DOHH2 (cell line): Measurements from ENCODE around the gene ZBTB46.

Experiments
- EZH2phosphoT487 ChIP-seq: fragments of 200-600 bp; sonication (generic); IDR thresholded peaks from 2 replicates; pipeline ENCODE4 v1.6.1; 2017; ENCODE audit warnings: borderline replicate concordance, mild to moderate bottlenecking, antibody characterized with exemption, low read length, moderate library complexity, mixed read lengths
- TF ChIP-seq, protein P1 (sequence below): fragments of 200-600 bp; sonication (generic); IDR thresholded peaks from one replicate; pipeline ENCODE4 v1.5.1; 2014; ENCODE audit warnings: antibody characterized with exemption, mild to moderate bottlenecking, low read depth, low read length; ENCODE audit not compliant: poor library complexity, severe bottlenecking

DNA sequence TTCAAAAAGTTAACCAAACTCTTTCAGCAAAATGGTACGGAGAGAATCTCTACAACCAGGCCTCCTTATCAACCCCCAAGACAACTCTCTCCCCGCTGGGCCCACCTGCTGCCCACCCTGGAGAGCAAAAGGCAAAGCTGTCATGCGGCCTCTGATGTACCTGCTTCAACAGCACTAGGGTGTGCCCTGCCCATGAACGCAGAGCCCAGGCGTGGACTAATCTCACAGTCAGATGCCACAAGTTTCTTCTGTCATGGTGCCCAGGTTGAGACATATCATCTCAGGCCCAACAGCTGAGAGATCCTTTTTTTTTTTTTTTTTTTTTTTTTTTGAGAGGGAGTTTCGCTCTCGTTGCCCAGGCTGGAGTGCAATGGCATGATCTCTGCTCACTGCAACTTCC is 65.2 kb downstream of the ZBTB46 start:
- TF ChIP-seq, protein P1, sequence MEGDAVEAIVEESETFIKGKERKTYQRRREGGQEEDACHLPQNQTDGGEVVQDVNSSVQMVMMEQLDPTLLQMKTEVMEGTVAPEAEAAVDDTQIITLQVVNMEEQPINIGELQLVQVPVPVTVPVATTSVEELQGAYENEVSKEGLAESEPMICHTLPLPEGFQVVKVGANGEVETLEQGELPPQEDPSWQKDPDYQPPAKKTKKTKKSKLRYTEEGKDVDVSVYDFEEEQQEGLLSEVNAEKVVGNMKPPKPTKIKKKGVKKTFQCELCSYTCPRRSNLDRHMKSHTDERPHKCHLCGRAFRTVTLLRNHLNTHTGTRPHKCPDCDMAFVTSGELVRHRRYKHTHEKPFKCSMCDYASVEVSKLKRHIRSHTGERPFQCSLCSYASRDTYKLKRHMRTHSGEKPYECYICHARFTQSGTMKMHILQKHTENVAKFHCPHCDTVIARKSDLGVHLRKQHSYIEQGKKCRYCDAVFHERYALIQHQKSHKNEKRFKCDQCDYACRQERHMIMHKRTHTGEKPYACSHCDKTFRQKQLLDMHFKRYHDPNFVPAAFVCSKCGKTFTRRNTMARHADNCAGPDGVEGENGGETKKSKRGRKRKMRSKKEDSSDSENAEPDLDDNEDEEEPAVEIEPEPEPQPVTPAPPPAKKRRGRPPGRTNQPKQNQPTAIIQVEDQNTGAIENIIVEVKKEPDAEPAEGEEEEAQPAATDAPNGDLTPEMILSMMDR: no peak
- no peak for TF ChIP-seq EZH2phosphoT487
